Trophoblast cell (in vitro differentiated cells and primary cell): ENCODE results near the gene EHD3.

Experiments
- DNase-seq, 2 donors: peaks; one replicate each; pipeline ENCODE4 v3.0.0-alpha.2; 2016
- H2AFZ ChIP-seq: 2 replicates; pipeline ENCODE4 v1.6.1; 2013; ENCODE audit warnings: low read length, moderate library complexity, mild to moderate bottlenecking; ENCODE audit not compliant: insufficient read depth, poor library complexity
- H2AK5ac ChIP-seq: 2 replicates; pipeline ENCODE4 v1.6.1; 2013; ENCODE audit warnings: mild to moderate bottlenecking, low read length
- H2BK120ac ChIP-seq: 2 replicates; pipeline ENCODE4 v1.6.1; 2013; ENCODE audit warnings: low read length, mild to moderate bottlenecking, moderate library complexity; ENCODE audit not compliant: insufficient read depth, poor library complexity
- H2BK12ac ChIP-seq: 2 replicates; pipeline ENCODE4 v1.6.1; 2013; ENCODE audit warnings: mild to moderate bottlenecking, low read length, moderate library complexity
- H2BK5ac ChIP-seq: 2 replicates; pipeline ENCODE4 v1.6.1; 2013; ENCODE audit warnings: low read length, low read depth, moderate library complexity, mild to moderate bottlenecking; ENCODE audit not compliant: poor library complexity
- H3K14ac ChIP-seq: 2 replicates; pipeline ENCODE4 v1.6.1; 2013; ENCODE audit warnings: mild to moderate bottlenecking, low read length
- H3K18ac ChIP-seq: 2 replicates; pipeline ENCODE4 v1.6.1; 2013; ENCODE audit warnings: mild to moderate bottlenecking, low read length
- H3K23ac ChIP-seq: 2 replicates; pipeline ENCODE4 v1.6.1; 2013; ENCODE audit warnings: low read length
- H3K27ac ChIP-seq: 2 replicates; pipeline ENCODE4 v1.5.1; 2013; ENCODE audit warnings: low read depth, mild to moderate bottlenecking, inconsistent platforms, low read length, moderate library complexity
- H3K27me3 ChIP-seq: 2 replicates; pipeline ENCODE4 v1.6.1; 2013; ENCODE audit warnings: inconsistent platforms, mild to moderate bottlenecking, low read length, moderate library complexity; ENCODE audit not compliant: insufficient read depth
- H3K36me3 ChIP-seq, 2 experiments: 1 replicate in 1 of 2; 2 replicates in 1 of 2; pipeline ENCODE4 v1.6.1; 2013; ENCODE audit warnings: low read length in 2 of 2, mild to moderate bottlenecking in 2 of 2, moderate library complexity in 1 of 2; ENCODE audit not compliant: insufficient read depth in 2 of 2, control insufficient read depth in 1 of 2
- H3K4ac ChIP-seq: 2 replicates; pipeline ENCODE4 v1.6.1; 2013; ENCODE audit warnings: low read depth, mild to moderate bottlenecking, low read length, moderate library complexity
- H3K4me1 ChIP-seq, 2 experiments: 1 replicate in 1 of 2; 2 replicates in 1 of 2; pipeline ENCODE4 v1.6.1; 2013; ENCODE audit warnings: low read length in 2 of 2, mild to moderate bottlenecking in 2 of 2, moderate library complexity in 1 of 2; ENCODE audit not compliant: insufficient read depth in 2 of 2, control insufficient read depth in 1 of 2
- H3K4me2 ChIP-seq: 2 replicates; pipeline ENCODE4 v1.6.1; 2013; ENCODE audit warnings: inconsistent platforms, mild to moderate bottlenecking, low read length, moderate library complexity
- H3K4me3 ChIP-seq: 2 replicates; pipeline ENCODE4 v1.5.1; 2013; ENCODE audit warnings: mild to moderate bottlenecking, low read depth, low read length, inconsistent platforms
- H3K79me1 ChIP-seq: one replicate; pipeline ENCODE4 v1.6.1; 2013; ENCODE audit warnings: low read length
- H3K79me2 ChIP-seq: 2 replicates; pipeline ENCODE4 v1.6.1; 2013; ENCODE audit warnings: low read length, mild to moderate bottlenecking; ENCODE audit not compliant: control insufficient read depth, insufficient read depth, poor library complexity
- H3K9ac ChIP-seq: 2 replicates; pipeline ENCODE4 v1.6.1; 2013; ENCODE audit warnings: mild to moderate bottlenecking, low read length
- H3K9me3 ChIP-seq: 2 replicates; pipeline ENCODE4 v1.6.1; 2013; ENCODE audit warnings: low read depth, mild to moderate bottlenecking, control low read depth, inconsistent platforms, low read length; ENCODE audit not compliant: insufficient read depth
- H4K12ac ChIP-seq: 2 replicates; pipeline ENCODE4 v1.6.1; 2013; ENCODE audit warnings: low read depth, mild to moderate bottlenecking, low read length, moderate library complexity
- H4K8ac ChIP-seq: 2 replicates; pipeline ENCODE4 v1.6.1; 2013; ENCODE audit warnings: low read depth, mild to moderate bottlenecking, low read length, moderate library complexity
- H4K91ac ChIP-seq: one replicate; pipeline ENCODE4 v1.6.1; 2013; ENCODE audit warnings: low read depth, mild to moderate bottlenecking, low read length, moderate library complexity
- WGBS: extraction: QIAGEN DNeasy Blood & Tissue Kit; methylation state at CpG from one replicate; pipeline ENCODE4 v1.1.7; 2013; ENCODE audit warnings: missing lambda C conversion rate; ENCODE audit not compliant: insufficient read length, insufficient coverage; ENCODE audit errors: extremely low coverage; 5-methylcytosine and 5-hydroxymethylcytosine counted together

EHD3 gene

DNA sequence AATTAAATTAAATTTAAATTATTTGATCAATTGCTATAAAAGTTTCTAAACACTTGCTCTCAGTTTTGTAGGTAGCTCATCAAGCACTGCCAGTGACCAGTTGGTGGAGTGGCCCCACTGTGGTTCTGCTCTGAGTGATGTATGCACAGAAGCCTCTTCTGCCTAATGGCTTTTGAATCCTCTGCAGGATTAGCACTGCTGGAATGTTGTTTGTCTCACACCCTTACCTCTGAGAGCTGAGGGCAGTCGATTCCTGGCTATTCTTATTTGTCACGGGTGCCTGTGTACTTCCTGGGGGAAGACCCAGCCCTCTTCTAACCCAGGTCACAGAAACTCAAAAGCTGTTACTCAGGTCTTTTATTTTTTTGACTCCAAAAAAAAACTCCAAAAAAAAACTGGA, 26.2 kb upstream of the EHD3 start:
- DNase-seq = peak; percentile 5 to 32
- no peaks in the 10 kb centered on the region for H3K79me1 ChIP-seq
- peaks cover 0 to 2% of the 10 kb centered on the region in 2 experiments for H3K4me1 ChIP-seq
- H3K14ac ChIP-seq = no peak overlapping the region
- no peak overlapping the region for H2BK120ac ChIP-seq
- no peak overlapping the region for H2AK5ac ChIP-seq
- H3K79me2 ChIP-seq = no peaks in the 10 kb centered on the region
- H2BK5ac ChIP-seq = no peak overlapping the region
- H4K91ac ChIP-seq = no peak overlapping the region
- no peak overlapping the region for H3K4me2 ChIP-seq
- no peak overlapping the region for H2AFZ ChIP-seq
- no peak overlapping the region for H3K4me3 ChIP-seq
- no peak overlapping the region for H3K18ac ChIP-seq
- WGBS = no CpG with 5 or more reads among the region's 2 CpGs
- H3K9ac ChIP-seq = no peak overlapping the region
- no peak overlapping the region for H2BK12ac ChIP-seq
- H3K36me3 ChIP-seq = no peaks in the 10 kb centered on the region
- H3K9me3 ChIP-seq = no peaks in the 10 kb centered on the region
- H3K4ac ChIP-seq = no peak overlapping the region
- H4K8ac ChIP-seq = no peak overlapping the region
- no peak overlapping the region for H4K12ac ChIP-seq
- no peaks in the 10 kb centered on the region for H3K27me3 ChIP-seq
- H3K27ac ChIP-seq = no peak overlapping the region
- no peak overlapping the region for H3K23ac ChIP-seq

DNA sequence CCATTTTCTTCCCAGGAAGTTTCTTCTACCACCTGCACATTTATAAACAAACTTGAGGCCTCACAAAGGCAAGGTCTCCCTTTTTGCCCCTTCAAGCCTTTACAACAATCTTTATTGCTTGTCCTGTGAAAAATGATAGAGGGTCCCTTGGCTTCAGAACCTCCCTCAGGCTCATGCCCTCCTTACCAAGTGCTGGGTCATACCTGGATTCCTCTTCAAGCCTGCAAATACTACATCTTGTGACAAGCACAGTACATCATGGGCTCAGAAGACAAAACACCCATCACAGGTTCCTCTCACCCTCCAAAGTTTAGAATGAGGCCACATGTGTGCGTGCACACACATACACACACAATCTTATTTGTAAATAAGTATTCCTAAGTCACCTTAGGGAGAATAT, 25.7 kb upstream of the EHD3 start:
- Histone ChIP-seq H3K27me3 (no peaks in the 10 kb centered on the region), H4K8ac (no peak overlapping the region), H2AK5ac (no peak overlapping the region), H3K27ac (no peak overlapping the region), H3K9me3 (no peaks in the 10 kb centered on the region), H3K4me3 (no peak overlapping the region), H3K36me3 (no peaks in the 10 kb centered on the region), H3K9ac (no peak overlapping the region), H2BK5ac (no peak overlapping the region), H3K23ac (no peak overlapping the region), H3K14ac (no peak overlapping the region), H4K91ac (no peak overlapping the region), H3K79me1 (no peaks in the 10 kb centered on the region), H3K18ac (no peak overlapping the region), H3K79me2 (no peaks in the 10 kb centered on the region), H3K4me2 (no peak overlapping the region), H3K4me1 (peaks cover 4 to 5% of the 10 kb centered on the region in 2 experiments), H2BK12ac (no peak overlapping the region), H4K12ac (no peak overlapping the region), H3K4ac (no peak overlapping the region), H2AFZ (no peak overlapping the region), H2BK120ac (no peak overlapping the region)
- no CpG with 5 or more reads among the region's 1 CpG for WGBS
- DNase-seq = no peak

GRCh38 chr2:31212659-31213600, 21.0 kb upstream of the EHD3 start:
- Histone ChIP-seq H3K14ac (no peak overlapping the region), H3K79me1 (peaks cover 2% of the 10 kb centered on the region), H3K9ac (no peak overlapping the region), H3K23ac (no peak overlapping the region), H3K9me3 (no peaks in the 10 kb centered on the region), H4K8ac (no peak overlapping the region), H3K36me3 (no peaks in the 10 kb centered on the region), H3K4me2 (no peak overlapping the region), H3K79me2 (no peaks in the 10 kb centered on the region), H2BK120ac (no peak overlapping the region), H3K4me1 (peaks cover 7 to 15% of the 10 kb centered on the region in 2 experiments), H4K12ac (no peak overlapping the region), H3K18ac (no peak overlapping the region), H3K4ac (no peak overlapping the region), H2AFZ (no peak overlapping the region), H2AK5ac (no peak overlapping the region), H4K91ac (peak overlapping the region; percentile 30), H3K27me3 (no peaks in the 10 kb centered on the region), H3K4me3 (no peak overlapping the region), H2BK12ac (peak overlapping the region; percentile 6), H2BK5ac (no peak overlapping the region), H3K27ac (no peak overlapping the region)
- no CpG with 5 or more reads among the region's 9 CpGs for WGBS
- peak; percentile 26 to 46 for DNase-seq

GRCh38 chr2:31213601-31214443, 20.1 kb upstream of the EHD3 start:
- no CpG with 5 or more reads among the region's 4 CpGs for WGBS
- no peak overlapping the region for H3K27ac ChIP-seq

More at GRCh38 chr2:31213601-31214443, 20.1 kb upstream of the EHD3 start:
- Histone ChIP-seq H4K8ac (no peak overlapping the region), H3K4me2 (no peak overlapping the region), H3K79me1 (peaks cover 2% of the 10 kb centered on the region), H3K36me3 (no peaks in the 10 kb centered on the region), H2BK5ac (no peak overlapping the region), H2BK12ac (peak overlapping the region; percentile 28), H3K14ac (no peak overlapping the region), H2AFZ (no peak overlapping the region), H3K9ac (no peak overlapping the region), H3K4me3 (no peak overlapping the region), H2AK5ac (no peak overlapping the region), H3K9me3 (no peaks in the 10 kb centered on the region), H3K79me2 (no peaks in the 10 kb centered on the region), H2BK120ac (no peak overlapping the region), H4K91ac (no peak overlapping the region), H3K18ac (no peak overlapping the region), H3K27me3 (no peaks in the 10 kb centered on the region), H3K4me1 (peaks cover 7 to 16% of the 10 kb centered on the region in 2 experiments), H3K4ac (no peak overlapping the region), H4K12ac (no peak overlapping the region), H3K23ac (no peak overlapping the region)
- peak; percentile 36 to 51 for DNase-seq
